Stimulated activated CD4-positive, alpha-beta T cell treated with anti-CD3 and anti-CD28 coated beads, Interleukin-2, amount 100 ng/mL, for 48 hours (primary cell): Measurements from ENCODE around the gene APLP1.
"Not testable (repeated sequence)": the region's sequence is repeated elsewhere in the genome, so short reads cannot be mapped to it uniquely, and the experiment has no call there.

Source experiments
- DNase-seq, 2 donors: peaks; one replicate each; pipeline ENCODE4 v3.0.0-alpha.2; 2020

APLP1 gene

GRCh38 chr19:35868172-35868822 is at the start of gene APLP1:
TSS of gene APLP1 (plus strand) at chr19:35868574. CDS start at chr19:35868637, 63 bp downstream.
- DNase-seq: peak; percentile 67 to 70

- no peak for DNase-seq
These were observed 45.8 kb upstream of the APLP1 start for GRCh38 chr19:35822579-35822978.

GRCh38 chr19:35824150-35824549 is 44.2 kb upstream of the APLP1 start:
- DNase-seq: no peak

- DNase-seq: peak; percentile 45 to 56
These were observed 39.6 kb upstream of the APLP1 start for GRCh38 chr19:35828692-35829301.

GRCh38 chr19:35830986-35831385 is 37.4 kb upstream of the APLP1 start:
- no peak for DNase-seq

- no peak for DNase-seq
These were observed 36.3 kb upstream of the APLP1 start for GRCh38 chr19:35832054-35832453.

GRCh38 chr19:35833972-35834371 is 34.4 kb upstream of the APLP1 start:
- no peak for DNase-seq

GRCh38 chr19:35836096-35836495 is 32.3 kb upstream of the APLP1 start:
- not testable (repeated sequence) for DNase-seq

- no peak for DNase-seq
These were observed 26.3 kb upstream of the APLP1 start for GRCh38 chr19:35841961-35842595.

- no peak for DNase-seq
These were observed 25.6 kb upstream of the APLP1 start for GRCh38 chr19:35842666-35843272.

GRCh38 chr19:35843676-35844481 is 24.5 kb upstream of the APLP1 start:
- DNase-seq: no peak

- no peak for DNase-seq
These were observed 23.7 kb upstream of the APLP1 start for GRCh38 chr19:35844482-35845214.

- DNase-seq: no peak
These were observed 22.9 kb upstream of the APLP1 start for GRCh38 chr19:35845215-35846037.

GRCh38 chr19:35846038-35846668 is 22.2 kb upstream of the APLP1 start:
- DNase-seq: no peak

GRCh38 chr19:35847911-35848310 is 20.5 kb upstream of the APLP1 start:
- DNase-seq: no peak

- DNase-seq: no peak
These were observed 19.9 kb upstream of the APLP1 start for GRCh38 chr19:35848486-35848885.

GRCh38 chr19:35848919-35849505 is 19.4 kb upstream of the APLP1 start:
- DNase-seq: no peak

GRCh38 chr19:35851213-35852028 is 17.0 kb upstream of the APLP1 start:
- DNase-seq: no peak

- DNase-seq: no peak
These were observed 16.2 kb upstream of the APLP1 start, which contains the start of gene NPHS1 for GRCh38 chr19:35852029-35852780. TSS of gene NPHS1 (minus strand) at chr19:35852504. CDS start at chr19:35851837, 667 bp downstream.
